Middle frontal gyrus (tissue), 1 donor: ENCODE results near the gene PTGR2.
A peak's percentile ranks its signal among the peaks of the same experiment; 100 is the strongest.
"Not testable (repeated sequence)": the region's sequence is repeated elsewhere in the genome, so short reads cannot be mapped to it uniquely, and the experiment has no call there.

ENCODE experiments used
- DNase-seq: peaks from one replicate; pipeline ENCODE4 v3.0.0-alpha.2; 2015; ENCODE audit warnings: low spot score; ENCODE audit errors: extremely low spot score

PTGR2 gene

GRCh38 chr14:73851567-73852382, at the start of gene PTGR2:
TSS of gene PTGR2 (plus strand) at chr14:73851831. CDS start at chr14:73858863, 7,032 bp downstream.
- DNase-seq = peak; percentile 88

GRCh38 chr14:73802431-73803188, 49.0 kb upstream of the PTGR2 start:
- no peak for DNase-seq

GRCh38 chr14:73804636-73805035, 47.0 kb upstream of the PTGR2 start:
- DNase-seq = no peak

- no peak for DNase-seq
Measured at GRCh38 chr14:73807457-73807856, 44.2 kb upstream of the PTGR2 start.

- no peak for DNase-seq
Measured at GRCh38 chr14:73809391-73809790, 42.2 kb upstream of the PTGR2 start.

GRCh38 chr14:73810478-73811163, 41.0 kb upstream of the PTGR2 start:
- DNase-seq = no peak

GRCh38 chr14:73811164-73811503, 40.5 kb upstream of the PTGR2 start:
- no peak for DNase-seq

- no peak for DNase-seq
Measured at GRCh38 chr14:73814153-73814552, 37.5 kb upstream of the PTGR2 start.

GRCh38 chr14:73815849-73816248, 35.8 kb upstream of the PTGR2 start:
- DNase-seq = no peak

GRCh38 chr14:73816393-73816816, 35.2 kb upstream of the PTGR2 start:
- DNase-seq = no peak

- DNase-seq = no peak
Measured at GRCh38 chr14:73817020-73817655, 34.5 kb upstream of the PTGR2 start.

- DNase-seq = no peak
Measured at GRCh38 chr14:73818821-73819220, 32.8 kb upstream of the PTGR2 start.

GRCh38 chr14:73820631-73821030, 31.0 kb upstream of the PTGR2 start:
- no peak for DNase-seq

- no peak for DNase-seq
Measured at GRCh38 chr14:73823339-73823885, 28.2 kb upstream of the PTGR2 start.

GRCh38 chr14:73824127-73824526, 27.5 kb upstream of the PTGR2 start:
- no peak for DNase-seq

GRCh38 chr14:73824536-73824935, 27.1 kb upstream of the PTGR2 start:
- no peak for DNase-seq

- DNase-seq = peak; percentile 41
Measured at GRCh38 chr14:73825551-73826188, 26.0 kb upstream of the PTGR2 start.

- DNase-seq = not testable (repeated sequence)
Measured at GRCh38 chr14:73827190-73827589, 24.4 kb upstream of the PTGR2 start.

GRCh38 chr14:73829071-73829470, 22.6 kb upstream of the PTGR2 start:
- no peak for DNase-seq

- no peak for DNase-seq
Measured at GRCh38 chr14:73829526-73830431, 21.9 kb upstream of the PTGR2 start.
